Karpas-422 (cell line): Measurements from ENCODE around the gene SELENOM. TPM values are rescaled to one million over a fixed set of nuclear protein-coding genes. Genes with fewer than 3 reads are reported as not detected.

Source experiments
- DNase-seq: peaks from one replicate; pipeline ENCODE4 v3.0.0-alpha.2; 2015
- H2AFZ ChIP-seq: fragments of 200-600 bp; sonication (generic); 2 replicates; pipeline ENCODE4 v1.6.1; 2014; ENCODE audit warnings: antibody characterized with exemption, low read length, mixed read lengths
- H3K27ac ChIP-seq: fragments of 200-600 bp; sonication (generic); 2 replicates; pipeline ENCODE4 v1.5.1; 2014; ENCODE audit warnings: mild to moderate bottlenecking, low read length, moderate library complexity
- H3K27me3 ChIP-seq: fragments of 200-600 bp; sonication (generic); 2 replicates; pipeline ENCODE4 v1.6.1; 2014; ENCODE audit warnings: low read length, mixed read lengths
- H3K36me3 ChIP-seq: fragments of 200-600 bp; sonication (generic); 2 replicates; pipeline ENCODE4 v1.6.1; 2014; ENCODE audit warnings: low read length, mixed read lengths; ENCODE audit not compliant: insufficient read depth
- H3K4me1 ChIP-seq: fragments of 200-600 bp; sonication (generic); 2 replicates; pipeline ENCODE4 v1.6.1; 2014; ENCODE audit warnings: mild to moderate bottlenecking, low read length, mixed read lengths
- H3K4me2 ChIP-seq: fragments of 200-600 bp; sonication (generic); 2 replicates; pipeline ENCODE4 v1.6.1; 2014; ENCODE audit warnings: low read length, low read depth, mild to moderate bottlenecking; ENCODE audit not compliant: poor library complexity, severe bottlenecking
- H3K4me3 ChIP-seq: fragments of 200-600 bp; sonication (generic); 2 replicates; pipeline ENCODE4 v1.5.1; 2014; ENCODE audit warnings: mild to moderate bottlenecking, antibody characterized with exemption, low read length, mixed read lengths
- H3K79me2 ChIP-seq: fragments of 200-600 bp; sonication (generic); 2 replicates; pipeline ENCODE4 v1.6.1; 2014; ENCODE audit warnings: mild to moderate bottlenecking, low read length, mixed read lengths
- H3K9ac ChIP-seq: fragments of 200-600 bp; sonication (generic); 2 replicates; pipeline ENCODE4 v1.6.0; 2014; ENCODE audit warnings: low read length
- H3K9me2 ChIP-seq: fragments of 200-600 bp; sonication (generic), shearing (Covaris generic); replicated peaks from 2 replicates; pipeline ENCODE4 v1.6.0; 2014; ENCODE audit warnings: mild to moderate bottlenecking, low read length, moderate library complexity; ENCODE audit not compliant: insufficient read depth
- H3K9me3 ChIP-seq: fragments of 300-700, 200-600 bp; sonication (generic); 2 replicates; pipeline ENCODE4 v1.6.1; 2014; ENCODE audit warnings: low read length, mixed read lengths
- H4K20me1 ChIP-seq: fragments of 200-600 bp; sonication (generic); 2 replicates; pipeline ENCODE4 v1.6.1; 2014; ENCODE audit warnings: mild to moderate bottlenecking, antibody characterized with exemption, low read length, low read depth; ENCODE audit not compliant: insufficient read depth
- total RNA-seq: library from RNA; depleted of rRNA; stranded (reverse); fragments of >200 nt; shearing (Covaris generic); gene quantifications from 2 replicates; pipeline ENCODE4 v1.2.3, GENCODE V29; 2014; ENCODE audit warnings: low replicate concordance; rRNA removed

SELENOM gene
- total RNA-seq, result 11.1 and 18.5 TPM in 2 replicates

- Histone ChIP-seq H3K4me3 (peak within 1 kb of the TSS; percentile 78), H2AFZ (peak within 1 kb of the TSS; percentile 82; the same call in 1 of the 2 replicates), H3K27me3 (no peaks in the 10 kb centered on the region), H3K4me1 (peaks cover 14% of the 10 kb centered on the region), H3K79me2 (no peaks in the 10 kb centered on the region), H3K36me3 (no peaks in the 10 kb centered on the region), H3K9me3 (no peaks in the 10 kb centered on the region), H3K9ac (peak within 1 kb of the TSS; percentile 79), H4K20me1 (no peaks in the 10 kb centered on the region), H3K9me2 (no peaks in the 10 kb centered on the region), H3K4me2 (peak within 1 kb of the TSS; percentile 96), H3K27ac (no peak within 1 kb of the TSS)
- peak; percentile 96 for DNase-seq
Observed at GRCh38 chr22:31107178-31107893, at the start of gene SELENOM. Gene SELENOM, minus strand, starts transcription at chr22:31107568. Its CDS starts 63 bp downstream, at chr22:31107505.

- Histone ChIP-seq H3K9me3 (no peaks in the 10 kb centered on the region), H3K9me2 (no peaks in the 10 kb centered on the region), H3K27ac (no peak overlapping the region), H4K20me1 (no peaks in the 10 kb centered on the region; the same call in 1 of the 2 replicates), H3K4me1 (peaks cover 6% of the 10 kb centered on the region), H3K79me2 (peaks cover 3% of the 10 kb centered on the region), H3K9ac (no peak overlapping the region), H3K4me3 (no peak overlapping the region), H2AFZ (no peak overlapping the region), H3K27me3 (no peaks in the 10 kb centered on the region), H3K4me2 (no peak overlapping the region), H3K36me3 (no peaks in the 10 kb centered on the region)
- DNase-seq, result no peak
Observed at GRCh38 chr22:31155422-31155821, 48.1 kb upstream of the SELENOM start.

- Histone ChIP-seq H3K27me3 (no peaks in the 10 kb centered on the region), H3K79me2 (no peaks in the 10 kb centered on the region), H4K20me1 (no peaks in the 10 kb centered on the region), H3K4me1 (peaks cover 6% of the 10 kb centered on the region), H2AFZ (no peak overlapping the region), H3K9me2 (no peaks in the 10 kb centered on the region), H3K9ac (no peak overlapping the region), H3K4me3 (no peak overlapping the region), H3K36me3 (no peaks in the 10 kb centered on the region), H3K4me2 (no peak overlapping the region), H3K9me3 (no peaks in the 10 kb centered on the region), H3K27ac (no peak overlapping the region)
- no peak for DNase-seq
Observed at GRCh38 chr22:31154975-31155374, 47.6 kb upstream of the SELENOM start.

- Histone ChIP-seq H3K9ac (no peak overlapping the region), H3K4me1 (no peaks in the 10 kb centered on the region), H3K27me3 (no peaks in the 10 kb centered on the region), H3K36me3 (no peaks in the 10 kb centered on the region), H2AFZ (no peak overlapping the region), H3K27ac (no peak overlapping the region), H4K20me1 (no peaks in the 10 kb centered on the region), H3K79me2 (no peaks in the 10 kb centered on the region), H3K4me2 (no peak overlapping the region), H3K9me2 (no peaks in the 10 kb centered on the region), H3K4me3 (no peak overlapping the region), H3K9me3 (no peaks in the 10 kb centered on the region)
- DNase-seq, result no peak
Observed at GRCh38 chr22:31153357-31153756, 46.0 kb upstream of the SELENOM start.

- Histone ChIP-seq H3K79me2 (no peaks in the 10 kb centered on the region), H3K27me3 (no peaks in the 10 kb centered on the region), H3K36me3 (no peaks in the 10 kb centered on the region), H3K4me1 (no peaks in the 10 kb centered on the region), H3K4me3 (no peak overlapping the region), H3K27ac (no peak overlapping the region), H3K9me2 (no peaks in the 10 kb centered on the region), H3K9ac (no peak overlapping the region), H3K4me2 (no peak overlapping the region), H3K9me3 (no peaks in the 10 kb centered on the region), H2AFZ (no peak overlapping the region), H4K20me1 (no peaks in the 10 kb centered on the region)
- DNase-seq, result no peak
Observed at GRCh38 chr22:31151872-31152271, 44.5 kb upstream of the SELENOM start.

GRCh38 chr22:31150615-31151014, 43.2 kb upstream of the SELENOM start:
- H3K4me2 ChIP-seq, result no peak overlapping the region
- no peak overlapping the region for H3K27ac ChIP-seq
- H4K20me1 ChIP-seq, result no peaks in the 10 kb centered on the region
- H3K9me3 ChIP-seq, result no peaks in the 10 kb centered on the region
- no peaks in the 10 kb centered on the region for H3K4me1 ChIP-seq
- no peaks in the 10 kb centered on the region for H3K36me3 ChIP-seq
- DNase-seq, result no peak
- H2AFZ ChIP-seq, result no peak overlapping the region
- no peak overlapping the region for H3K9ac ChIP-seq
- no peaks in the 10 kb centered on the region for H3K9me2 ChIP-seq
- no peaks in the 10 kb centered on the region for H3K27me3 ChIP-seq
- H3K79me2 ChIP-seq, result no peaks in the 10 kb centered on the region
- H3K4me3 ChIP-seq, result no peak overlapping the region

- no peaks in the 10 kb centered on the region for H3K9me3 ChIP-seq
Observed at GRCh38 chr22:31148953-31149627, 41.7 kb upstream of the SELENOM start.

GRCh38 chr22:31148488-31148887, 41.1 kb upstream of the SELENOM start:
- Histone ChIP-seq H3K4me3 (no peak overlapping the region), H3K4me2 (no peak overlapping the region), H3K79me2 (no peaks in the 10 kb centered on the region), H3K9ac (no peak overlapping the region), H2AFZ (peak overlapping the region; percentile 43; the same call in 1 of the 2 replicates), H3K27me3 (no peaks in the 10 kb centered on the region), H3K36me3 (no peaks in the 10 kb centered on the region), H3K27ac (no peak overlapping the region), H3K9me3 (no peaks in the 10 kb centered on the region), H3K4me1 (no peaks in the 10 kb centered on the region), H4K20me1 (no peaks in the 10 kb centered on the region), H3K9me2 (no peaks in the 10 kb centered on the region)
- no peak for DNase-seq

More at GRCh38 chr22:31148953-31149627, 41.7 kb upstream of the SELENOM start:
- Histone ChIP-seq H3K9me2 (no peaks in the 10 kb centered on the region), H2AFZ (peak overlapping the region; percentile 43; the same call in 1 of the 2 replicates), H3K27ac (no peak overlapping the region), H3K4me1 (no peaks in the 10 kb centered on the region), H3K79me2 (no peaks in the 10 kb centered on the region), H4K20me1 (no peaks in the 10 kb centered on the region), H3K9ac (no peak overlapping the region), H3K27me3 (no peaks in the 10 kb centered on the region), H3K4me3 (no peak overlapping the region), H3K36me3 (no peaks in the 10 kb centered on the region), H3K4me2 (no peak overlapping the region)
- DNase-seq, result peak; percentile 83
